HepG2 (cell line): Measurements from ENCODE around the gene CSTPP1. TPM values are rescaled to one million over a fixed set of nuclear protein-coding genes. Genes with fewer than 3 reads are reported as not detected.

Experiments
- ADNP ChIP-seq: sonication (generic); formaldehyde crosslinking; IDR thresholded peaks from 2 replicates; pipeline ENCODE4 v1.4.0; 2020; ENCODE audit warnings: missing genetic modification reagents
- CCAR2 ChIP-seq: fragments of 200-400 bp; formaldehyde crosslinking; optimal IDR thresholded peaks from 2 replicates; pipeline ENCODE3; 2018; ENCODE audit warnings: low read depth, mild to moderate bottlenecking, low read length, moderate library complexity
- CREM ChIP-seq, 2 experiments: sonication (generic) in 1 of 2; formaldehyde crosslinking in 1 of 2; IDR thresholded peaks; 2 replicates each; pipeline versions ENCODE4 v1.4.0 to v1.6.1; 2016 to 2020; ENCODE audit warnings: antibody characterized with exemption in 1 of 2, mild to moderate bottlenecking in 1 of 2, missing genetic modification reagents in 1 of 2
- HOXA3 ChIP-seq: sonication (generic); formaldehyde crosslinking; IDR thresholded peaks from 2 replicates; pipeline ENCODE4 v1.5.0; 2020; ENCODE audit warnings: missing genetic modification reagents
- JUN ChIP-seq: sonication (generic); formaldehyde crosslinking; IDR thresholded peaks from 2 replicates; pipeline ENCODE4 v1.4.0; 2020; ENCODE audit warnings: mild to moderate bottlenecking, missing genetic modification reagents
- JUND ChIP-seq: sonication (generic); formaldehyde crosslinking; IDR thresholded peaks from 2 replicates; pipeline ENCODE4 v1.8.0; 2022; ENCODE audit warnings: mild to moderate bottlenecking, missing genetic modification reagents
- KLF16 ChIP-seq, 2 experiments: sonication (generic) in 1 of 2; formaldehyde crosslinking in 1 of 2; IDR thresholded peaks; 2 replicates each; pipeline versions ENCODE4 v1.6.1 to v1.8.0; 2016 to 2023; ENCODE audit warnings: missing genetic modification reagents in 2 of 2, missing compliant biosample characterization in 1 of 2
- MED8 ChIP-seq: sonication (generic); formaldehyde crosslinking; IDR thresholded peaks from 2 replicates; pipeline ENCODE4 v1.8.1; 2023; ENCODE audit warnings: mild to moderate bottlenecking, missing genetic modification reagents; ENCODE audit not compliant: insufficient replicate concordance
- NONO ChIP-seq, 2 experiments: fragments of 450-650 bp in 1 of 2; sonication (generic) in 1 of 2; formaldehyde crosslinking in 1 of 2; IDR thresholded peaks in 1 of 2; conservative IDR thresholded peaks in 1 of 2; 2 replicates each; pipeline versions ENCODE4 v1.6.1 to v1.8.0; 2017 to 2022; ENCODE audit warnings: mild to moderate bottlenecking in 1 of 2, missing genetic modification reagents in 1 of 2, moderate library complexity in 1 of 2
- POLR2AphosphoS2 ChIP-seq: IDR thresholded peaks from 2 replicates; pipeline ENCODE4 v1.6.1; 2011; ENCODE audit warnings: low read depth, low read length, improper control_type of control experiment
- SP2 ChIP-seq: sonication (generic); formaldehyde crosslinking; IDR thresholded peaks from 2 replicates; pipeline ENCODE4 v1.5.1; 2020; ENCODE audit warnings: mild to moderate bottlenecking, missing genetic modification reagents
- SRY ChIP-seq: sonication (generic); formaldehyde crosslinking; IDR thresholded peaks from 2 replicates; pipeline ENCODE4 v1.8.0; 2022; ENCODE audit warnings: mild to moderate bottlenecking, missing genetic modification reagents
- ZC3H13 ChIP-seq: sonication (generic); formaldehyde crosslinking; IDR thresholded peaks from 2 replicates; pipeline ENCODE4 v1.8.1; 2023; ENCODE audit warnings: mild to moderate bottlenecking, missing genetic modification reagents, moderate library complexity
- ZFX ChIP-seq: sonication (generic); formaldehyde crosslinking; IDR thresholded peaks from 2 replicates; pipeline ENCODE4 v1.4.0; 2020; ENCODE audit warnings: mild to moderate bottlenecking, low read depth, missing genetic modification reagents, moderate library complexity
- ZKSCAN1 ChIP-seq: fragments of 150-350 bp; IDR thresholded peaks from 2 replicates; pipeline ENCODE4 v1.6.1; 2014; ENCODE audit warnings: low read length
- ZNF33A ChIP-seq: sonication (generic); formaldehyde crosslinking; IDR thresholded peaks from 2 replicates; pipeline ENCODE4 v1.5.1; 2020; ENCODE audit warnings: missing genetic modification reagents, mild to moderate bottlenecking, moderate library complexity, borderline replicate concordance
- ZNF678 ChIP-seq: sonication (generic); formaldehyde crosslinking; IDR thresholded peaks from 2 replicates; pipeline ENCODE4 v1.4.0; 2020; ENCODE audit warnings: mild to moderate bottlenecking, missing genetic modification reagents
- ZNF713 ChIP-seq: sonication (generic); formaldehyde crosslinking; IDR thresholded peaks from 2 replicates; pipeline ENCODE4 v1.4.0; 2020; ENCODE audit warnings: mild to moderate bottlenecking, missing genetic modification reagents
- ZNF737 ChIP-seq: sonication (generic); formaldehyde crosslinking; IDR thresholded peaks from 2 replicates; pipeline ENCODE4 v1.5.0; 2020; ENCODE audit warnings: missing genetic modification reagents, mild to moderate bottlenecking, borderline replicate concordance
- ZNF768 ChIP-seq: sonication (generic); formaldehyde crosslinking; IDR thresholded peaks from 2 replicates; pipeline ENCODE4 v1.4.0; 2020; ENCODE audit warnings: missing genetic modification reagents
- polyA plus RNA-seq, 8 experiments: library from polyadenylated mRNA; depleted of rRNA in 3 of 8; stranded (reverse) in 7 of 8; unstranded in 1 of 8; fragments of >200 nt; fragmentation: Illumina TruSeq in 4 of 8; extraction: Trizol in 4 of 8; gene quantifications; 2 replicates each; pipeline versions ENCODE4 v1.2.1 to v1.2.3, GENCODE V29; 2011 to 2016; ENCODE audit warnings: low read depth in 4 of 8, missing spikeins in 1 of 8, mixed read lengths in 1 of 8; ENCODE audit not compliant: insufficient read depth in 1 of 8
- total RNA-seq, 5 experiments: library from RNA; depleted of rRNA; stranded (reverse); fragments of >200 nt; fragmentation: Illumina TruSeq; extraction: Trizol; gene quantifications; 2 replicates each; pipeline ENCODE4 v1.2.3, GENCODE V29; 2016; ENCODE audit warnings: low read depth in 1 of 5
- TF ChIP-seq, protein P1 (sequence below): sonication (generic); formaldehyde crosslinking; IDR thresholded peaks from 2 replicates; pipeline ENCODE4 v1.5.0; 2020; ENCODE audit warnings: mild to moderate bottlenecking, missing genetic modification reagents
- TF ChIP-seq, protein P2 (sequence below): sonication (generic); formaldehyde crosslinking; IDR thresholded peaks from 2 replicates; pipeline ENCODE4 v1.5.0; 2020; ENCODE audit warnings: mild to moderate bottlenecking, missing genetic modification reagents
- TF ChIP-seq, protein P3 (sequence below): sonication (generic); formaldehyde crosslinking; IDR thresholded peaks from 2 replicates; pipeline ENCODE4 v1.5.1; 2020; ENCODE audit warnings: missing genetic modification reagents, mild to moderate bottlenecking, borderline replicate concordance

CSTPP1 gene
- total and polyA plus RNA-seq, 2 of the 13 experiments (the other 11 are each of a cell fraction or from before 2014, with no cell fraction given) = 12.3 to 14.6 TPM

DNA sequence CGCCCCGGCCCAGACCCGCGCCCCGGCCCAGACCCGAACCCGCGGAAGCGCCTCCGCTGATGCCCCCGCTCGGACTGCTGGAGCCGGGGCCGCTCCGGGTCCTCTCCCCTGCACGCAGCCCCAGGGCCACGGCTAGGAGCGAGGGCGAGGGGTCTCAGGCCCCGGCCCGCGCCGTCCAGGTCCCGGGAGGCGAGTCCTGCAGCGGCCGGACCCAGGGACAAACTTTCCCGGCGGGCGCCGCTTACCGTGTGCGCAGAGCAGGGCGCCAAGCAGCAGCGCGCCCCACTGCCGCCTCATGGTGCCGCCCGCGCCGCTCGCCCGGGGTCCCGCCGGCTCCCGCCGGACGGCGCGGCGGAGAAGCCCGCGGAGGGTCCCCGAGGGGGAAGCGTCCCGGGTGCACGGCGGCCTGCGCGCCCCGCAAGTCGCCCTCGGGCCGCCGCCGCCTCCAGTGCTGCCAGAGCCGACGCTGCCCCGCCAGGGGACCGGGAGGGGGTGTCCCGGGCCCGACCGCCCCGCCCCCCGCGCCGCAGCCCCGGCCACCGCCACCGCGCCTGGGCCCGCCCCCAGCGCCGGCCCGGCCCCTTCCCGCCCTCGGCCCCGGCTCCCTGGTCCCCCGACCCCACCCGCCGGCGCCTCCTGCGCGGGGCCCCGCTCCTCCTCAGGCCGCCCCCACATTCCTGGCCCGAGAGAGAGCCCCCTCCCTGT is 18.3 kb upstream of the CSTPP1 start, which contains the start of gene LRP4 (continued):
- TF ChIP-seq ZC3H13 (CRISPR knock-in tag) (0 out of 2 replicates have a peak, but pooled peaks have one; percentile 21), ADNP (CRISPR knock-in tag) (no peak), ZNF678 (CRISPR knock-in tag) (no peak), CREM (IDR thresholded peaks at IDR 0.05) (no peak), CREM (CRISPR knock-in tag; IDR thresholded peaks at IDR 0.05) (no peak), SRY (CRISPR knock-in tag) (no peak), ZNF713 (CRISPR knock-in tag) (no peak), ZNF737 (CRISPR knock-in tag) (no peak), HOXA3 (CRISPR knock-in tag) (peak; percentile 31; the same call in 1 of the 2 replicates), SP2 (CRISPR knock-in tag) (no peak; the same call in 1 of the 2 replicates), CCAR2 (no peak), ZNF33A (CRISPR knock-in tag) (no peak), KLF16 (CRISPR knock-in tag; IDR thresholded peaks at IDR 0.05) (no peak), ZNF768 (0 out of 2 replicates have a peak, but pooled peaks have one; percentile 32), ZKSCAN1 (no peak), MED8 (CRISPR knock-in tag) (no peak), JUND (CRISPR knock-in tag) (no peak), JUN (CRISPR knock-in tag) (no peak), ZFX (CRISPR knock-in tag) (0 out of 2 replicates have a peak, but pooled peaks have one; percentile 27), POLR2AphosphoS2 (no peak), NONO (IDR thresholded peaks at IDR 0.05) (no peak), NONO (CRISPR knock-in tag; conservative IDR thresholded peaks at IDR 0.05) (peak; percentile 51; the same call in 1 of the 2 replicates)
- TF ChIP-seq, protein P1, sequence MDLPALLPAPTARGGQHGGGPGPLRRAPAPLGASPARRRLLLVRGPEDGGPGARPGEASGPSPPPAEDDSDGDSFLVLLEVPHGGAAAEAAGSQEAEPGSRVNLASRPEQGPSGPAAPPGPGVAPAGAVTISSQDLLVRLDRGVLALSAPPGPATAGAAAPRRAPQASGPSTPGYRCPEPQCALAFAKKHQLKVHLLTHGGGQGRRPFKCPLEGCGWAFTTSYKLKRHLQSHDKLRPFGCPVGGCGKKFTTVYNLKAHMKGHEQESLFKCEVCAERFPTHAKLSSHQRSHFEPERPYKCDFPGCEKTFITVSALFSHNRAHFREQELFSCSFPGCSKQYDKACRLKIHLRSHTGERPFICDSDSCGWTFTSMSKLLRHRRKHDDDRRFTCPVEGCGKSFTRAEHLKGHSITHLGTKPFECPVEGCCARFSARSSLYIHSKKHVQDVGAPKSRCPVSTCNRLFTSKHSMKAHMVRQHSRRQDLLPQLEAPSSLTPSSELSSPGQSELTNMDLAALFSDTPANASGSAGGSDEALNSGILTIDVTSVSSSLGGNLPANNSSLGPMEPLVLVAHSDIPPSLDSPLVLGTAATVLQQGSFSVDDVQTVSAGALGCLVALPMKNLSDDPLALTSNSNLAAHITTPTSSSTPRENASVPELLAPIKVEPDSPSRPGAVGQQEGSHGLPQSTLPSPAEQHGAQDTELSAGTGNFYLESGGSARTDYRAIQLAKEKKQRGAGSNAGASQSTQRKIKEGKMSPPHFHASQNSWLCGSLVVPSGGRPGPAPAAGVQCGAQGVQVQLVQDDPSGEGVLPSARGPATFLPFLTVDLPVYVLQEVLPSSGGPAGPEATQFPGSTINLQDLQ (CRISPR knock-in tag) = no peak
- TF ChIP-seq, protein P2, sequence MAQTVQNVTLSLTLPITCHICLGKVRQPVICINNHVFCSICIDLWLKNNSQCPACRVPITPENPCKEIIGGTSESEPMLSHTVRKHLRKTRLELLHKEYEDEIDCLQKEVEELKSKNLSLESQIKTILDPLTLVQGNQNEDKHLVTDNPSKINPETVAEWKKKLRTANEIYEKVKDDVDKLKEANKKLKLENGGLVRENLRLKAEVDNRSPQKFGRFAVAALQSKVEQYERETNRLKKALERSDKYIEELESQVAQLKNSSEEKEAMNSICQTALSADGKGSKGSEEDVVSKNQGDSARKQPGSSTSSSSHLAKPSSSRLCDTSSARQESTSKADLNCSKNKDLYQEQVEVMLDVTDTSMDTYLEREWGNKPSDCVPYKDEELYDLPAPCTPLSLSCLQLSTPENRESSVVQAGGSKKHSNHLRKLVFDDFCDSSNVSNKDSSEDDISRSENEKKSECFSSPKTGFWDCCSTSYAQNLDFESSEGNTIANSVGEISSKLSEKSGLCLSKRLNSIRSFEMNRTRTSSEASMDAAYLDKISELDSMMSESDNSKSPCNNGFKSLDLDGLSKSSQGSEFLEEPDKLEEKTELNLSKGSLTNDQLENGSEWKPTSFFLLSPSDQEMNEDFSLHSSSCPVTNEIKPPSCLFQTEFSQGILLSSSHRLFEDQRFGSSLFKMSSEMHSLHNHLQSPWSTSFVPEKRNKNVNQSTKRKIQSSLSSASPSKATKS = no peak
- TF ChIP-seq, protein P3, sequence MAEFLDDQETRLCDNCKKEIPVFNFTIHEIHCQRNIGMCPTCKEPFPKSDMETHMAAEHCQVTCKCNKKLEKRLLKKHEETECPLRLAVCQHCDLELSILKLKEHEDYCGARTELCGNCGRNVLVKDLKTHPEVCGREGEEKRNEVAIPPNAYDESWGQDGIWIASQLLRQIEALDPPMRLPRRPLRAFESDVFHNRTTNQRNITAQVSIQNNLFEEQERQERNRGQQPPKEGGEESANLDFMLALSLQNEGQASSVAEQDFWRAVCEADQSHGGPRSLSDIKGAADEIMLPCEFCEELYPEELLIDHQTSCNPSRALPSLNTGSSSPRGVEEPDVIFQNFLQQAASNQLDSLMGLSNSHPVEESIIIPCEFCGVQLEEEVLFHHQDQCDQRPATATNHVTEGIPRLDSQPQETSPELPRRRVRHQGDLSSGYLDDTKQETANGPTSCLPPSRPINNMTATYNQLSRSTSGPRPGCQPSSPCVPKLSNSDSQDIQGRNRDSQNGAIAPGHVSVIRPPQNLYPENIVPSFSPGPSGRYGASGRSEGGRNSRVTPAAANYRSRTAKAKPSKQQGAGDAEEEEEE (CRISPR knock-in tag) = no peak
